ENCODE results near the gene UBQLN4.
"Not testable (repeated sequence)": the region's sequence is repeated elsewhere in the genome, so short reads cannot be mapped to it uniquely, and the experiment has no call there.

UBQLN4 gene

GRCh38 chr1:156071332-156071816 is 17.8 kb upstream of the UBQLN4 start:
- peaks cover 0 to 41% of the 10 kb centered on the region in 2 experiments for H3K36me3 ChIP-seq (ENCODE audit: control insufficient read depth in 1 of 2, insufficient read depth in 2 of 2, low read depth in 1 of 2, low read length in 2 of 2)
- H3K9ac ChIP-seq (ENCODE audit: low read length); H3K27ac ChIP-seq (ENCODE audit: low read length, poor library complexity, severe bottlenecking); H3K4me2 ChIP-seq (ENCODE audit: low read length, poor library complexity, severe bottlenecking); H3K9me3 ChIP-seq (ENCODE audit: control insufficient read depth, low read length); H4K8ac ChIP-seq (ENCODE audit: low read length); H3K4me3 ChIP-seq (ENCODE audit: insufficient read depth in 1 of 2, low read depth in 1 of 2, low read length in 2 of 2); DNase-seq; H2BK120ac ChIP-seq (ENCODE audit: low read depth, low read length); H3K4ac ChIP-seq (ENCODE audit: low read depth in 1 of 2, low read length in 2 of 2); H2BK12ac ChIP-seq (ENCODE audit: low read length in 2 of 2); H3K23ac ChIP-seq (ENCODE audit: low read length in 2 of 2); H2BK15ac ChIP-seq (ENCODE audit: low read depth, poor library complexity, severe bottlenecking); H2BK5ac ChIP-seq (ENCODE audit: low read depth, low read length, poor library complexity, severe bottlenecking); H4K91ac ChIP-seq (ENCODE audit: low read length); H3K18ac ChIP-seq (ENCODE audit: low read depth in 1 of 2, low read length in 2 of 2); H2AK5ac ChIP-seq (ENCODE audit: low read length, severe bottlenecking); H3K4me1 ChIP-seq (ENCODE audit: control insufficient read depth, insufficient read depth, low read depth, low read length); H3K14ac ChIP-seq (ENCODE audit: low read length in 2 of 2); H2AFZ ChIP-seq (ENCODE audit: low read depth, low read length): not testable (repeated sequence)
- peaks cover 24% of the 10 kb centered on the region for H3K79me1 ChIP-seq (replicated peaks; ENCODE audit: low read length, poor library complexity, severe bottlenecking)
- H3K27me3 ChIP-seq (ENCODE audit: control insufficient read depth in 1 of 2, insufficient read depth in 1 of 2, low read length in 2 of 2): peaks cover 0 to 10% of the 10 kb centered on the region in 2 experiments
- 90% methylated on average over 6 of the region's 7 CpGs for WGBS

GRCh38 chr1:156070548-156070947 is 16.9 kb upstream of the UBQLN4 start:
- 100% methylated on average over 4 of the region's 4 CpGs for WGBS

GRCh38 chr1:156069490-156070455 is 16.2 kb upstream of the UBQLN4 start:
- H2AK5ac ChIP-seq (ENCODE audit: low read length, severe bottlenecking): no peak overlapping the region
- no peak overlapping the region for H3K9ac ChIP-seq (ENCODE audit: low read length)
- H3K36me3 ChIP-seq (ENCODE audit: control insufficient read depth in 1 of 2, insufficient read depth in 2 of 2, low read depth in 1 of 2, low read length in 2 of 2): peaks cover 0 to 26% of the 10 kb centered on the region in 2 experiments
- no peak for DNase-seq
- peak overlapping the region; percentile 19 for H4K8ac ChIP-seq (ENCODE audit: low read length)
- H2BK5ac ChIP-seq (ENCODE audit: low read depth, low read length, poor library complexity, severe bottlenecking): no peak overlapping the region
- H2BK120ac ChIP-seq (ENCODE audit: low read depth, low read length): no peak overlapping the region
- H3K4me3 ChIP-seq (ENCODE audit: insufficient read depth in 1 of 2, low read depth in 1 of 2, low read length in 2 of 2): no peak overlapping the region
- no peak overlapping the region for H3K23ac ChIP-seq (ENCODE audit: low read length in 2 of 2)
- H3K4me1 ChIP-seq (ENCODE audit: control insufficient read depth, insufficient read depth, low read depth, low read length): peaks cover 4% of the 10 kb centered on the region
- peaks cover 0 to 10% of the 10 kb centered on the region in 2 experiments for H3K27me3 ChIP-seq (ENCODE audit: control insufficient read depth in 1 of 2, insufficient read depth in 1 of 2, low read length in 2 of 2)
- no peak overlapping the region for H3K18ac ChIP-seq (ENCODE audit: low read depth in 1 of 2, low read length in 2 of 2)
- no peak overlapping the region for H3K4me2 ChIP-seq (ENCODE audit: low read length, poor library complexity, severe bottlenecking)
- H2BK12ac ChIP-seq (ENCODE audit: low read length in 2 of 2): no peak overlapping the region
- 92% methylated on average over 3 of the region's 3 CpGs for WGBS
- no peak overlapping the region for H2AFZ ChIP-seq (ENCODE audit: low read depth, low read length)
- no peak overlapping the region for H3K4ac ChIP-seq (ENCODE audit: low read depth in 1 of 2, low read length in 2 of 2)
- no peaks in the 10 kb centered on the region for H3K9me3 ChIP-seq (ENCODE audit: control insufficient read depth, low read length)
- H3K79me1 ChIP-seq (replicated peaks; ENCODE audit: low read length, poor library complexity, severe bottlenecking): peaks cover 12% of the 10 kb centered on the region
- no peak overlapping the region for H3K27ac ChIP-seq (ENCODE audit: low read length, poor library complexity, severe bottlenecking)
- no peak overlapping the region for H3K14ac ChIP-seq (ENCODE audit: low read length in 2 of 2)
- H2BK15ac ChIP-seq (ENCODE audit: low read depth, poor library complexity, severe bottlenecking): peak overlapping the region; percentile 60
- peak overlapping the region; percentile 64 for H4K91ac ChIP-seq (ENCODE audit: low read length)

More at GRCh38 chr1:156070548-156070947, 16.9 kb upstream of the UBQLN4 start:
- Histone ChIP-seq H3K27ac (ENCODE audit: low read length, poor library complexity, severe bottlenecking) (no peak overlapping the region), H2BK15ac (ENCODE audit: low read depth, poor library complexity, severe bottlenecking) (no peak overlapping the region), H3K79me1 (replicated peaks; ENCODE audit: low read length, poor library complexity, severe bottlenecking) (peaks cover 19% of the 10 kb centered on the region), H3K36me3 (ENCODE audit: control insufficient read depth in 1 of 2, insufficient read depth in 2 of 2, low read depth in 1 of 2, low read length in 2 of 2) (peaks cover 0 to 33% of the 10 kb centered on the region in 2 experiments), H2BK120ac (ENCODE audit: low read depth, low read length) (no peak overlapping the region), H3K4ac (ENCODE audit: low read depth in 1 of 2, low read length in 2 of 2) (no peak overlapping the region), H4K8ac (ENCODE audit: low read length) (no peak overlapping the region), H3K14ac (ENCODE audit: low read length in 2 of 2) (no peak overlapping the region), H3K27me3 (ENCODE audit: control insufficient read depth in 1 of 2, insufficient read depth in 1 of 2, low read length in 2 of 2) (peaks cover 0 to 10% of the 10 kb centered on the region in 2 experiments), H3K23ac (ENCODE audit: low read length in 2 of 2) (no peak overlapping the region), H3K4me1 (ENCODE audit: control insufficient read depth, insufficient read depth, low read depth, low read length) (peaks cover 4% of the 10 kb centered on the region), H3K9ac (ENCODE audit: low read length) (no peak overlapping the region), H3K4me2 (ENCODE audit: low read length, poor library complexity, severe bottlenecking) (no peak overlapping the region), H2BK5ac (ENCODE audit: low read depth, low read length, poor library complexity, severe bottlenecking) (no peak overlapping the region), H4K91ac (ENCODE audit: low read length) (no peak overlapping the region), H3K9me3 (ENCODE audit: control insufficient read depth, low read length) (no peaks in the 10 kb centered on the region), H2BK12ac (ENCODE audit: low read length in 2 of 2) (no peak overlapping the region), H2AFZ (ENCODE audit: low read depth, low read length) (no peak overlapping the region), H3K18ac (ENCODE audit: low read depth in 1 of 2, low read length in 2 of 2) (no peak overlapping the region), H3K4me3 (ENCODE audit: insufficient read depth in 1 of 2, low read depth in 1 of 2, low read length in 2 of 2) (no peak overlapping the region), H2AK5ac (ENCODE audit: low read length, severe bottlenecking) (no peak overlapping the region)
- DNase-seq: no peak

- H3K27ac ChIP-seq (ENCODE audit: low read length, poor library complexity, severe bottlenecking): no peak overlapping the region
- peaks cover 0 to 10% of the 10 kb centered on the region in 2 experiments for H3K27me3 ChIP-seq (ENCODE audit: control insufficient read depth in 1 of 2, insufficient read depth in 1 of 2, low read length in 2 of 2)
- H4K8ac ChIP-seq (ENCODE audit: low read length): no peak overlapping the region
- peaks cover 9% of the 10 kb centered on the region for H3K4me1 ChIP-seq (ENCODE audit: control insufficient read depth, insufficient read depth, low read depth, low read length)
- no peak overlapping the region for H3K18ac ChIP-seq (ENCODE audit: low read depth in 1 of 2, low read length in 2 of 2)
- peak overlapping the region; percentile 26 for H3K9ac ChIP-seq (ENCODE audit: low read length)
- H2BK120ac ChIP-seq (ENCODE audit: low read depth, low read length): no peak overlapping the region
- peaks cover 1% of the 10 kb centered on the region for H3K79me1 ChIP-seq (replicated peaks; ENCODE audit: low read length, poor library complexity, severe bottlenecking)
- no peak overlapping the region for H3K4ac ChIP-seq (ENCODE audit: low read depth in 1 of 2, low read length in 2 of 2)
- H3K4me3 ChIP-seq (ENCODE audit: insufficient read depth in 1 of 2, low read depth in 1 of 2, low read length in 2 of 2): no peak overlapping the region
- no peak overlapping the region for H3K14ac ChIP-seq (ENCODE audit: low read length in 2 of 2)
- H2BK12ac ChIP-seq (ENCODE audit: low read length in 2 of 2): no peak overlapping the region
- no peak overlapping the region for H2AFZ ChIP-seq (ENCODE audit: low read depth, low read length)
- no peak for DNase-seq
- peaks cover 0 to 10% of the 10 kb centered on the region in 2 experiments for H3K36me3 ChIP-seq (ENCODE audit: control insufficient read depth in 1 of 2, insufficient read depth in 2 of 2, low read depth in 1 of 2, low read length in 2 of 2)
- no peak overlapping the region for H2BK5ac ChIP-seq (ENCODE audit: low read depth, low read length, poor library complexity, severe bottlenecking)
- H3K23ac ChIP-seq (ENCODE audit: low read length in 2 of 2): no peak overlapping the region
- WGBS: 71% methylated on average over 2 of the region's 2 CpGs
- H3K4me2 ChIP-seq (ENCODE audit: low read length, poor library complexity, severe bottlenecking): no peak overlapping the region
- H2AK5ac ChIP-seq (ENCODE audit: low read length, severe bottlenecking): no peak overlapping the region
- no peak overlapping the region for H4K91ac ChIP-seq (ENCODE audit: low read length)
- no peaks in the 10 kb centered on the region for H3K9me3 ChIP-seq (ENCODE audit: control insufficient read depth, low read length)
- H2BK15ac ChIP-seq (ENCODE audit: low read depth, poor library complexity, severe bottlenecking): no peak overlapping the region
These were observed 13.7 kb upstream of the UBQLN4 start for GRCh38 chr1:156067262-156067661.

Data from mesenchymal stem cell (in vitro differentiated cells and primary cell).